ENCODE results near the gene ANKZF1. TPM values are rescaled to one million over a fixed set of nuclear protein-coding genes. Genes with fewer than 3 reads are reported as not detected.

The ANKZF1 gene
- total RNA-seq, 4 donors from 2014 or later: 13.5 to 77.4 (median 22.7) TPM

DNA sequence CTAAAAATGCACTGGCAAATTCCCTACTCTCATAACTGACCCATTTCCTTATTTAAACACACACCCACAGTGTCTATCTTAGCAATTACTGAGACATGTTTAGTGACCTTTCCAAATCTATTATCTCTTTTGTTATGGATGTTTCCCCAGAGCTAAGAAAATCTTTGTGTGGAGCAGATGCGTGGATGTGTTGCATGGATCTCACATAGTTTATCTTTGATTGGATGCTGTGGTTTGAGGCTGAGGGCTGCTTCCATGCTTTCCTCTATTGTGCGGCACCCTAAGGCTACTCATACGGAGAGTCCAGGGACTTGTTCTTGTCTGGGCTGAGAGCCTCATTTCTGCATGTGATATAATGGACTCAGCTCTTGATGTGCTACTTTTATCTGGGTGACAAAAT lies 4.7 kb downstream of the ANKZF1 start:
- TF ChIP-seq, protein P1, sequence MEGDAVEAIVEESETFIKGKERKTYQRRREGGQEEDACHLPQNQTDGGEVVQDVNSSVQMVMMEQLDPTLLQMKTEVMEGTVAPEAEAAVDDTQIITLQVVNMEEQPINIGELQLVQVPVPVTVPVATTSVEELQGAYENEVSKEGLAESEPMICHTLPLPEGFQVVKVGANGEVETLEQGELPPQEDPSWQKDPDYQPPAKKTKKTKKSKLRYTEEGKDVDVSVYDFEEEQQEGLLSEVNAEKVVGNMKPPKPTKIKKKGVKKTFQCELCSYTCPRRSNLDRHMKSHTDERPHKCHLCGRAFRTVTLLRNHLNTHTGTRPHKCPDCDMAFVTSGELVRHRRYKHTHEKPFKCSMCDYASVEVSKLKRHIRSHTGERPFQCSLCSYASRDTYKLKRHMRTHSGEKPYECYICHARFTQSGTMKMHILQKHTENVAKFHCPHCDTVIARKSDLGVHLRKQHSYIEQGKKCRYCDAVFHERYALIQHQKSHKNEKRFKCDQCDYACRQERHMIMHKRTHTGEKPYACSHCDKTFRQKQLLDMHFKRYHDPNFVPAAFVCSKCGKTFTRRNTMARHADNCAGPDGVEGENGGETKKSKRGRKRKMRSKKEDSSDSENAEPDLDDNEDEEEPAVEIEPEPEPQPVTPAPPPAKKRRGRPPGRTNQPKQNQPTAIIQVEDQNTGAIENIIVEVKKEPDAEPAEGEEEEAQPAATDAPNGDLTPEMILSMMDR (IDR thresholded peaks at IDR 0.05): no peak
- no peak for ATAC-seq (ENCODE audit: low FRiP score)
- no peak for DNase-seq (ENCODE audit: low spot score)

DNA sequence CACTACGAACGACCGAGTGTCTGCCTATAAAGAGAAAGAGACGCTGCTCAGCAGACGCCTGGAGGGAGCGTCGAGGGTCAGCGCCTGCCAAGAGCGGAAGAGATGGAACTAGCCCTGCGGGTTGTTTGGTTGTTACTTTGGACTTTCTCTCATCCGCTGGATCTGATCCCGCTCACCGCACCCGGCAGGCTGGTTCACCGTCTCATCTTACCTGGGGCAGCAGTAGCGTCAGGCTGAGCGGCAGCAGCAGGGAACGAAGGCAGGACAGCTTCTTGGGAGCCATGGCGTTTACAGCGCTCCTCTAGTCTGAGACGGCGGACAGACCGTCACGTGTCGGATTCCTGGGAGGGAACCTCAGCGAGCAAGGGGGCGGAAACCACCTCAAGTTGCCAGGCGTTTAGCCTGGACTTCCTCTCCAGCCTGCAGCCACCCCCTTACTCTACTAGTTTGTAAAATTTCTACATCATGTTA lies 13.7 kb downstream of the ANKZF1 start:
- no peak for DNase-seq (ENCODE audit: low spot score)
- peak; percentile 41 for ATAC-seq (ENCODE audit: low FRiP score)
- TF ChIP-seq, protein P1 (IDR thresholded peaks at IDR 0.05): no peak

DNA sequence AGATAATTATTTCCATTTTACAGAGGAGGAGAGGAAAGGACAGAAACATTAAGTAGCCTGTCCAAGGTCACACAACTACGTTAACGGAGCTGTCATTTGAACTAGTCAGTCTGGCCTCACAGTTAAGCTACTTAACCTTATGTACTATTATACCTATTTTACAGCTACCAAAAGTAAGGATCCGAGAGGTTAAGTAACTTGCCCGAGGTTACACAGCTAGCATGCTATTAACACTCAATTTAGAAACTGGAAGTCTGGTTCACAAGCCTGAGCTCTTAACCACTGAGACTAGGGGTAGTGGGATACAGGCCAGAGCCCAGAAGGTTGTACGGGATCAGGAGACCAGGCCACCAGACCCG lies 15.2 kb downstream of the ANKZF1 start:
- ATAC-seq (ENCODE audit: low FRiP score) (no peak), DNase-seq (ENCODE audit: low spot score) (no peak)
- TF ChIP-seq, protein P1 (IDR thresholded peaks at IDR 0.05): no peak

DNA sequence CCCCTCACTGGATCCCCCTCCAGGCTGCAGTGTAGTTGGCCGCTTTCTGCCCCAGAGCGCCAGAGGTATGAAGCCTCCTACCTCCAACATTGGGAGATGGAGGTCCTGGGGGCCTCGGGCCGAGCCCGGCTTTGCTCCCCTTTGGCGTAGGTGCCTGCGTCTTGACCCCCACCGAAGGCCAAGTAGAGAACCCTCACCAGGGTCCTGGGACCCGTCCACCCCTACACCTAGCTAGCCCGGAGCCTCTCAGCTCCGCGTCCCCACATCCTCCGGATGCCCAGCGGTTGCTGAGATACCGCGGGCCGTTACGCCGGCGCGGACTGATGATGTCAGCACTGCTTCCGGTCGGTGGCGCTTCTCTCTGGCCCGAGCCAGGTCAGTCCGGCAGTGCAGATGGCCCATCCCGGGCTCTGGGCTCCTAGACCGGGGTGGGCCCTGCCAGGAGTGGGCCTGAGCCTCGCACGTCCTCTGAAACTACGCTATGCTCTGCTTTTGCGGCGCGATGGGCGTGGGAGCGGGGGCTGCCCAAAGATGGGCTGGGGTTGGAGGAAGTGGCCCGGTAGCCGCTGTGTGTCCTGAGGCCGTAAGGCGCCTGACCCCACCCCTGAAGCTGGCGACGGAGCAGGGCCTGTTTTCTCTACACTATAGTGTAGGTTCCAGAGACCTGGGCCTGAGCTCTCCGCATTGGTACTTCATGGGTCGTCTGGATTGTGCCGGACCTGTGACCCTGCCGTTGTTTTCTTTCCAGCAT lies 15.7 kb downstream of the ANKZF1 start, which contains the start of the genes GLB1L and STK16:
Gene GLB1L, minus strand, starts transcription at position 297 of the 751 bp plus-strand sequence. CDS start 1,871 bp downstream, outside the sequence.
Gene STK16, plus strand, starts transcription at position 332 of the 751 bp plus-strand sequence. CDS start 521 bp downstream, outside the sequence.
- ATAC-seq (ENCODE audit: low FRiP score) (peak; percentile 92), DNase-seq (ENCODE audit: low spot score) (peak; percentile 84)
- TF ChIP-seq, protein P1 (IDR thresholded peaks at IDR 0.05): no peak

DNA sequence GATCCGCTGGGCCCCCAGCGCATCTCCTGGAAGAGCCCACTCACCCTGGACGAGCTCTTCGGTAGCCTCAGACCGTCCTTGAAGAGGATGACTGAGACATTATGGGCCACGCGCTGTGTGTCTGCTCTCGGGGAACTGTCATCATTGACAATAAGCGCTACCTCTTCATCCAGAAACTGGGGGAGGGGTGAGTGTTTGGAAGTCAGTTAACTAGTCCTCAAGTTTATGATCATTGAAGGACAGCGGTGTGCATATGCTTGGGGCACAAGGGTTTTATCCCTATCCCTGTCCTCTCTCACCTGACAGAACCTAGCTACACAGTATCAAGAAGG lies 16.3 kb downstream of the ANKZF1 start:
- ATAC-seq (ENCODE audit: low FRiP score): peak; percentile 1
- TF ChIP-seq, protein P1 (IDR thresholded peaks at IDR 0.05): no peak
- no peak for DNase-seq (ENCODE audit: low spot score)

DNA sequence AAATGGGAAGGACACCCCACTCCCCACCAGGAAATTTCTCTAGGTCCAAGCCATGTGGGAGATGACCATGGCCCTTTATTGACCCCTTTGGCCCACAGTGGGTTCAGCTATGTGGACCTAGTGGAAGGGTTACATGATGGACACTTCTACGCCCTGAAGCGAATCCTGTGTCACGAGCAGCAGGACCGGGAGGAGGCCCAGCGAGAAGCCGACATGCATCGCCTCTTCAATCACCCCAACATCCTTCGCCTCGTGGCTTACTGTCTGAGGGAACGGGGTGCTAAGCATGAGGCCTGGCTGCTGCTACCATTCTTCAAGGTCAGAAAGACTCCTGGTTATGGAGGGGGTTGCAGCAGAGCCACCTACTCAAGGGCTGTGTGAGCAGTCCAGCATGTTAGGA lies 17.0 kb downstream of the ANKZF1 start:
- TF ChIP-seq, protein P1 (IDR thresholded peaks at IDR 0.05): no peak
- ATAC-seq (ENCODE audit: low FRiP score): no peak

More for the DNA sequence above, 17.0 kb downstream of the ANKZF1 start:
- no peak for DNase-seq (ENCODE audit: low spot score)
